Measurements from ENCODE around the gene HEXD.

- TF ChIP-seq TOX (CRISPR knock-in tag; IDR thresholded peaks at IDR 0.05; ENCODE audit: borderline replicate concordance) (no peak), CSDC2 (CRISPR knock-in tag; IDR thresholded peaks at IDR 0.05) (no peak), PPARA (CRISPR knock-in tag; IDR thresholded peaks at IDR 0.05; ENCODE audit: borderline replicate concordance) (no peak), TCF4 (CRISPR knock-in tag; IDR thresholded peaks at IDR 0.05; ENCODE audit: borderline replicate concordance) (no peak), PATZ1 (CRISPR knock-in tag; IDR thresholded peaks at IDR 0.05; ENCODE audit: borderline replicate concordance) (no peak)
These were observed 31.8 kb upstream of the HEXD start for GRCh38 chr17:82386255-82386831.
